K562 (cell line): ENCODE results near the gene SEBOX. TPM values are rescaled to one million over a fixed set of nuclear protein-coding genes. Genes with fewer than 3 reads are reported as not detected.

ENCODE experiments used
- ATAC-seq: fragments of 200-7000 bp; cut with Tn5 transposase; 3 replicates; pipeline ENCODE4 v1.9.1; 2020; ENCODE audit warnings: moderate library complexity
- BruUV-seq: library from RNA; stranded (reverse); fragments of 400-500 nt; replicated peaks from 2 replicates; lab custom pipeline; 2021; lab: Mats Ljungman, UMichigan
- CTCF ChIA-PET: fragments of 300-600 bp; formaldehyde crosslinking; extraction: SDS; loops from one replicate; lab custom pipeline; 2021; ENCODE audit warnings: low intra/inter-chr PET ratio; lab: Yijun Ruan, JAX
- POLR2A ChIA-PET: fragments of 300-600, 350-650 bp; sonication (Branson Sonifier 250); formaldehyde crosslinking; extraction: SDS; loops from one replicate; lab custom pipeline; 2021; ENCODE audit warnings: antibody characterized with exemption, inconsistent platforms; lab: Yijun Ruan, JAX
- DNase-seq, 4 experiments: peaks; one replicate each; pipeline versions ENCODE4 v3.0.0 to v3.0.0-alpha.2; 2011 to 2018; ENCODE audit warnings: low spot score in 3 of 4, mixed read lengths in 3 of 4; ENCODE audit errors: extremely low read depth in 1 of 4
- FAIRE-seq: peaks from 2 replicates; lab custom pipeline; 2011; peaks lifted over from hg19 to GRCh38; lab: Jason Lieb, UNC
- H2AFZ ChIP-seq: 2 replicates; pipeline ENCODE4 v1.6.0; 2011; ENCODE audit warnings: low read depth, low read length, control low read depth, inconsistent platforms
- H3K27ac ChIP-seq: fragments of 200-600 bp; 3 replicates; pipeline ENCODE4 v1.8.0; 2011; ENCODE audit warnings: low read depth, mild to moderate bottlenecking, control low read depth, inconsistent platforms, low read length, moderate library complexity, mixed read lengths; ENCODE audit errors: extremely low read depth
- H3K27me3 ChIP-seq, 2 experiments: fragments of 300-600 bp in 1 of 2; 2 replicates in 1 of 2; 3 replicates in 1 of 2; pipeline versions ENCODE4 v1.6.0 to v1.8.0; 2011; ENCODE audit warnings: inconsistent platforms in 2 of 2, low read length in 2 of 2, mild to moderate bottlenecking in 1 of 2, mixed read lengths in 1 of 2, moderate library complexity in 1 of 2; ENCODE audit not compliant: control insufficient read depth in 2 of 2, insufficient read depth in 2 of 2
- H3K36me3 ChIP-seq: fragments of 300-600 bp; 3 replicates; pipeline ENCODE4 v1.8.0; 2011; ENCODE audit warnings: mild to moderate bottlenecking, low read length, inconsistent platforms; ENCODE audit not compliant: control insufficient read depth, insufficient read depth
- H3K4me1 ChIP-seq, 2 experiments: fragments of 200-600 bp in 1 of 2; replicated peaks in 1 of 2; 2 replicates in 1 of 2; 3 replicates in 1 of 2; pipeline versions ENCODE4 v1.5.1 to v1.8.0; 2011; ENCODE audit warnings: inconsistent platforms in 2 of 2, low read length in 2 of 2, mild to moderate bottlenecking in 1 of 2, mixed read lengths in 1 of 2, moderate library complexity in 1 of 2; ENCODE audit not compliant: control insufficient read depth in 2 of 2, insufficient read depth in 2 of 2
- H3K4me2 ChIP-seq: 2 replicates; pipeline ENCODE4 v1.6.1; 2011; ENCODE audit warnings: low read length, control low read depth, inconsistent platforms, mixed read lengths; ENCODE audit not compliant: insufficient read depth
- H3K4me3 ChIP-seq: fragments of 200-600 bp; sonication (generic), shearing (Covaris generic); 2 replicates; pipeline ENCODE4 v1.5.1; 2016; ENCODE audit warnings: control low read depth, inconsistent platforms
- H3K79me2 ChIP-seq: fragments of 200-600 bp; 3 replicates; pipeline ENCODE4 v1.8.0; 2011; ENCODE audit warnings: low read length, inconsistent platforms; ENCODE audit not compliant: control insufficient read depth, insufficient read depth
- H3K9ac ChIP-seq, 2 experiments: 2 replicates each; pipeline versions ENCODE4 v1.6.0 to v1.6.1; 2011; ENCODE audit warnings: low read depth in 2 of 2, low read length in 2 of 2, control low read depth in 1 of 2, inconsistent platforms in 1 of 2, mild to moderate bottlenecking in 1 of 2, mixed read lengths in 1 of 2; ENCODE audit not compliant: insufficient read depth in 1 of 2
- H3K9me1 ChIP-seq: one replicate; pipeline ENCODE4 v1.6.0; 2011; ENCODE audit warnings: inconsistent platforms, mild to moderate bottlenecking, low read length, moderate library complexity; ENCODE audit not compliant: control insufficient read depth, insufficient read depth
- H3K9me3 ChIP-seq: replicated peaks from 2 replicates; pipeline ENCODE4 v1.5.1; 2011; ENCODE audit warnings: low read depth, low read length, inconsistent platforms; ENCODE audit not compliant: control insufficient read depth, insufficient read depth
- H4K20me1 ChIP-seq: replicated peaks from 2 replicates; pipeline ENCODE4 v1.6.1; 2011; ENCODE audit warnings: low read length, inconsistent platforms, mixed read lengths; ENCODE audit not compliant: control insufficient read depth, insufficient read depth
- BCL6 ChIP-seq: fragments of 250-450 bp; sonication (Bioruptor Pico); IDR thresholded peaks from 2 replicates; pipeline ENCODE4 v1.4.0; 2020
- BRD4 ChIP-seq: fragments of 200-600 bp; sonication (generic); IDR thresholded peaks from 2 replicates; pipeline ENCODE4 v1.6.1; 2017; ENCODE audit warnings: inconsistent platforms
- CXXC5 ChIP-seq: fragments of 250-450 bp; sonication (Bioruptor Pico); IDR thresholded peaks from 2 replicates; pipeline ENCODE4 v1.8.0; 2022; ENCODE audit warnings: inconsistent platforms, mild to moderate bottlenecking, moderate library complexity
- FOXM1 ChIP-seq, 2 experiments: fragments of 450-650 bp in 1 of 2; sonication (generic) in 1 of 2; formaldehyde crosslinking in 1 of 2; IDR thresholded peaks; 2 replicates each; pipeline versions ENCODE4 v1.6.1 to v1.9.0; 2017 to 2022; ENCODE audit warnings: low read depth in 2 of 2, mild to moderate bottlenecking in 2 of 2, missing genetic modification reagents in 1 of 2, moderate library complexity in 1 of 2
- KAT7 ChIP-seq: sonication (generic); formaldehyde crosslinking; IDR thresholded peaks from 2 replicates; pipeline ENCODE4 v1.8.0; 2022; ENCODE audit warnings: missing genetic modification reagents, mild to moderate bottlenecking, borderline replicate concordance
- KLF1 ChIP-seq: fragments of 450-650 bp; IDR thresholded peaks from 2 replicates; pipeline ENCODE4 v1.6.1; 2016; ENCODE audit warnings: missing genetic modification characterization, missing compliant biosample characterization
- PPARD ChIP-seq: fragments of 250-450 bp; sonication (Bioruptor Pico); IDR thresholded peaks from 2 replicates; pipeline ENCODE4 v1.8.0; 2022; ENCODE audit warnings: inconsistent platforms, mild to moderate bottlenecking, moderate library complexity
- PURB ChIP-seq: sonication (generic); formaldehyde crosslinking; IDR thresholded peaks from 2 replicates; pipeline ENCODE4 v1.9.0; 2021; ENCODE audit warnings: low read depth, mild to moderate bottlenecking, missing genetic modification reagents
- RFX7 ChIP-seq: fragments of 250-450 bp; sonication (Bioruptor Pico); IDR thresholded peaks from 2 replicates; pipeline ENCODE4 v1.5.1; 2021; ENCODE audit warnings: mild to moderate bottlenecking
- TFAM ChIP-seq: fragments of 250-450 bp; sonication (Bioruptor Pico); conservative IDR thresholded peaks from 2 replicates; pipeline ENCODE4 v1.5.0; 2021; ENCODE audit warnings: mild to moderate bottlenecking, moderate library complexity
- ZBTB40 ChIP-seq, 2 experiments: fragments of 450-650 bp in 1 of 2; sonication (generic) in 1 of 2; formaldehyde crosslinking in 1 of 2; IDR thresholded peaks; 2 replicates each; pipeline versions ENCODE4 v1.7.1 to v1.9.0; 2016 to 2022; ENCODE audit warnings: inconsistent platforms in 1 of 2, mild to moderate bottlenecking in 1 of 2, missing genetic modification reagents in 1 of 2
- ZNF143 ChIP-seq: sonication (generic); formaldehyde crosslinking; IDR thresholded peaks from 2 replicates; pipeline ENCODE4 v1.9.0; 2022; ENCODE audit warnings: mild to moderate bottlenecking, missing genetic modification reagents
- ZNF274 ChIP-seq: IDR thresholded peaks from 2 replicates; pipeline ENCODE4 v1.6.1; 2011; ENCODE audit warnings: low read depth, mild to moderate bottlenecking, low read length, moderate library complexity, borderline replicate concordance
- WGBS: fragments of 100-300 bp; shearing (Covaris generic); methylation state at CpG from one replicate; pipeline ENCODE4 v1.1.6; 2016; ENCODE audit warnings: low coverage, mixed read lengths; ENCODE audit not compliant: insufficient coverage; ENCODE audit errors: missing lambda C conversion rate; 5-methylcytosine and 5-hydroxymethylcytosine counted together
- in situ Hi-C: fragments of 300-500 bp; cut with MboI; formaldehyde crosslinking; loops from 4 replicates; pipeline ENCODE4 v1.15.0; 2018; ENCODE audit warnings: inconsistent platforms, mixed read lengths
- intact Hi-C: fragments of 100-400 bp; cut with micrococcal nuclease; formaldehyde crosslinking; loops from 2 replicates; pipeline ENCODE4 v1.14.2; 2022
- polyA plus RNA-seq, 8 experiments: library from polyadenylated mRNA; depleted of rRNA in 4 of 8; stranded (reverse) in 5 of 8; unstranded in 3 of 8; fragments of >200 nt; fragmentation: Nextera tagmentation in 2 of 8; fragmentation: Illumina TruSeq in 1 of 8; extraction: Ambion mirVana in 2 of 8; extraction: Trizol in 1 of 8; gene quantifications; 2 replicates each; pipeline versions ENCODE4 v1.2.1 to v1.2.3, GENCODE V29; 2011 to 2014; ENCODE audit warnings: inconsistent platforms in 1 of 8, missing spikeins in 1 of 8
- total RNA-seq, 7 experiments: library from RNA; depleted of rRNA in 6 of 7; stranded (reverse); fragments of >200 nt in 6 of 7; fragmentation: Illumina TruSeq in 2 of 7; extraction: Trizol in 2 of 7; gene quantifications; 2 replicates each; pipeline versions ENCODE4 v1.2.1 to v1.2.3, GENCODE V29; 2011 to 2021; ENCODE audit warnings: low replicate concordance in 1 of 7

SEBOX gene
- total and polyA plus RNA-seq, 9 of the 15 experiments (the other 6 are each of a cell fraction or from before 2014, with no cell fraction given), result not detected

DNA sequence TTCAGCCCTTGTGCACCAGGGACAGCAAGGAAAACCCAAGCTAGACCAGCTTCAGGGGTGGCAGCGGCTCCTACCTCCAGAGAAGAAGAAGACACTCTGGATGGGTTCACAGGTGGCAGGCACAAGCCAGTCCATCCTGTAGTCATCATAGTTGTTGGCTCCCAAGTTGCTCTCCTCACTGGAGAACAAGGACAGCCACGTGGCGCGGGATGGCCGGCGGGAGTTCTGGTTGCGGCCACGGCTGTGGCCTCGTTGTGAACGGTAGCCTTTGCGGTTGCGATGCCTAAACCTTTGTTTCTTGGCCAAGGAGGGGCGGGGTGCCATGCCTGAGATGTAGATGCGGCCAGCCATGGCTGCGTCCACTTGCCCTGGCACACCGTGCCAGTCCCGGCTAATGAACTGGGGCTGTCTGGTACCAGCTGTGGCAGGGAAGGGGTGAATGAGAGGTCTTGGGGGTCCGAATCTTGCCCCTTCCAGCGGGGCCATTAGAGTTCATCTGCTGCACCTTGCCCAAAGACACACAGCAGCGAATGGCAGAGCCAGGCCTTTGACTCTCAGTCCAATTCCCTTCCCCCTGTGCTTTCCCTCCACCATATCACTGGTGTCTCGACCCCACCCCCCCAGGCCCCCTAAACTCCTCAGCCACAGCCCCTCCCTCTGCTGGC lies 2.8 kb upstream of the SEBOX start:
- H3K4me1 ChIP-seq, result peaks cover 16 to 45% of the 10 kb centered on the region in 2 experiments
- CTCF ChIA-PET, result no interaction called here
- POLR2A ChIA-PET, result interaction anchor here (0.6 to 3.4 kb wide), 6 partner anchors 10 to 22 kb away, joined by 3 to 31 read pairs (median 6); partner anchors contain the start of gene POLDIP2
- H3K79me2 ChIP-seq, result no peaks in the 10 kb centered on the region
- no peak overlapping the region for H3K4me2 ChIP-seq
- WGBS, result 80% methylated on average over 20 of the region's 21 CpGs
- peaks cover 11% of the 10 kb centered on the region for H4K20me1 ChIP-seq
- H3K27ac ChIP-seq, result no peak overlapping the region
- FAIRE-seq (no peak), ATAC-seq (no peak), DNase-seq (no peak)
- H2AFZ ChIP-seq, result no peak overlapping the region
- peaks cover 0 to under 1% of the 10 kb centered on the region in 2 experiments; a peak in 1 of 5 replicates for H3K27me3 ChIP-seq
- H3K9me3 ChIP-seq, result no peaks in the 10 kb centered on the region
- in situ Hi-C loops (no loop called here), intact Hi-C loops (no loop called here)
- H3K4me3 ChIP-seq, result no peak overlapping the region
- H3K9ac ChIP-seq, result no peak overlapping the region
- H3K9me1 ChIP-seq, result peaks cover 5% of the 10 kb centered on the region
- peaks cover 16% of the 10 kb centered on the region; the same call in 1 of the 3 replicates for H3K36me3 ChIP-seq
- no TSS peak for BruUV-seq
- TF ChIP-seq PURB (CRISPR knock-in tag) (no peak), KAT7 (CRISPR knock-in tag) (no peak), FOXM1 (IDR thresholded peaks at IDR 0.05; ENCODE audit: low read depth) (no peak), FOXM1 (CRISPR knock-in tag; IDR thresholded peaks at IDR 0.05; ENCODE audit: low read depth) (no peak), RFX7 (no peak), ZNF274 (no peak), TFAM (CRISPR knock-in tag) (no peak), ZNF143 (CRISPR knock-in tag) (no peak), ZBTB40 (IDR thresholded peaks at IDR 0.05) (no peak), ZBTB40 (CRISPR knock-in tag; IDR thresholded peaks at IDR 0.05) (no peak), CXXC5 (no peak), BCL6 (CRISPR knock-in tag) (no peak), BRD4 (no peak), KLF1 (tag) (no peak), PPARD (CRISPR knock-in tag) (no peak)
